Endometrial microvascular endothelial cells (primary cell): ENCODE measurements around the gene C9orf43. TPM values are rescaled to one million over a fixed set of nuclear protein-coding genes. Genes with fewer than 3 reads are reported as not detected.
"Not testable (repeated sequence)": the region's sequence is repeated elsewhere in the genome, so short reads cannot be mapped to it uniquely, and the experiment has no call there.

Source experiments
- in situ Hi-C: cut with HindIII; loops from 2 replicates; pipeline ENCODE4 v1.10.0; 2017; ENCODE audit warnings: low sequenced_read_pairs, low pct_unique_long_range_greater_than_20kb; ENCODE audit errors: inconsistent ontology term
- total RNA-seq: library from RNA; depleted of rRNA; stranded (reverse); fragments of >200 nt; gene quantifications from one replicate; pipeline ENCODE4 v1.2.3, GENCODE V29; 2015; ENCODE audit errors: inconsistent ontology term

C9orf43 gene
- total RNA-seq, 1 donor from 2014 or later: 0.09 TPM

DNA sequence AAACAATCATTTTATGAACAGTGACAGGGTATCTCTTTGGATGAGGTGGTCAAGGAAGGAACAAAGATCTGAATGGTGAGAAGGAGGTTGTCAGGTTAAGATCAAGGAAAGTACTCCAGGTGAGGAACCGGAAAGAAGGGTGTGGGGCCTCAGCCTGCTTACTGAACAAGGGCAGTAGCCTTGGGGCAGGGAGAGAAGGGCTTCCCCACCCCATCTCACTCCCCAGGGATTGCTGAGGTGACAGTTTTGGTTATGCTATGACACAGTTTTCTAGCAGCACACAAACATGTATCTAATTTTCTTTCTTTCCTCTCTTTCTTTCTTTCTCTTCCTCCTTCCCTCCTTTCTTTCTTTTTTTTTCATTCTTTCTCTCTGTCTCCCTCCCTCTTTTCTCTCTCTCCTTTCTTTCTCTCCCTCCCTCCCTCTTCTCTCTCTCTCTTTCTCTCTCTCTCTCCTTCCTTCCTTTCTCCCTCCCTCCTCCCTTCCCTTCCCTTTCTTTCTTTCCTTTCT is 29.6 kb upstream of the C9orf43 start:
- in situ Hi-C loops: no loop called here

DNA sequence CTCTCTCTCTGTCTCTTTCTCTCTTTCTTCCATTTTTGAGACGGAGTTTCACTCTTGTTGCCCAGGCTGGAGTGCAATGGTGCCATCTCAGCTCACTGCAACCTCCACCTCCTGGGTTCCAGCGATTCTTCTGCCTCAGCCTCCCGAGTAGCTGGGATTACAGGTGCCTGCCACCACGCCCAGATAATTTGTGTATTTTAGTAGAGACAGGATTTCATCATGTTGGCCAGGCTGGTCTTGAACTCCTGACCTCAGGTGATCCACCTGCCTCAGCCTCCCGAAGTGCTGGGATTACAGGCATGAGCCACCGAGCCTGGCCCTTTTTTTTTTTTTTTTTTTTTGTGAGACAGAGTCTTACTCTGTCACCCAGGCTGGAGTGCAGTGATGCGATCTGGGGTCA is 29.1 kb upstream of the C9orf43 start:
- in situ Hi-C loops: not testable (repeated sequence)

DNA sequence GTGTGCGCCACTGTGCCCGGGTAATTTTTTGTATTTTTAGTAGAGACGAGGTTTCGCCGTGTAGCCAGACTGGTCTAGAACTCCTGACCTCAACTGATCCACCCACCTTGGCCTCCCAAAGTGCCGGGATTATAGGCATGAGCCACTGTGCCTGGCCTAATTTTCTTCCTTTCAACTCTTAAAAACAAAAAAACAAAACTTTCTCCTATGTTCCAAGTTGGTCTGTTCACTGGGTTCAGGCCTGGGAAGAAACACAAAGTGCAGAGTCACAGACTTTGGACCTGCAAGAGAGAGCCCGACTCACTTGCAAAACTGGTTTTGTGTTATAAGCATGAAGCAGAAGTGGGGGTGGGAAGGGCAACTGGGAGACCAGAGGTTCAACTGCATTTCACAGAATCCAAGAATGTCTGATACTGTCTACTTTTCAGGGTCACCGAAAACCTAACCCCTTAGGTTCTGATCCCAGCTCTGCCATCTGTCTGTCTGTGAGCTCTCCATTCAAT is 28.6 kb upstream of the C9orf43 start:
- in situ Hi-C loops: no loop called here

DNA sequence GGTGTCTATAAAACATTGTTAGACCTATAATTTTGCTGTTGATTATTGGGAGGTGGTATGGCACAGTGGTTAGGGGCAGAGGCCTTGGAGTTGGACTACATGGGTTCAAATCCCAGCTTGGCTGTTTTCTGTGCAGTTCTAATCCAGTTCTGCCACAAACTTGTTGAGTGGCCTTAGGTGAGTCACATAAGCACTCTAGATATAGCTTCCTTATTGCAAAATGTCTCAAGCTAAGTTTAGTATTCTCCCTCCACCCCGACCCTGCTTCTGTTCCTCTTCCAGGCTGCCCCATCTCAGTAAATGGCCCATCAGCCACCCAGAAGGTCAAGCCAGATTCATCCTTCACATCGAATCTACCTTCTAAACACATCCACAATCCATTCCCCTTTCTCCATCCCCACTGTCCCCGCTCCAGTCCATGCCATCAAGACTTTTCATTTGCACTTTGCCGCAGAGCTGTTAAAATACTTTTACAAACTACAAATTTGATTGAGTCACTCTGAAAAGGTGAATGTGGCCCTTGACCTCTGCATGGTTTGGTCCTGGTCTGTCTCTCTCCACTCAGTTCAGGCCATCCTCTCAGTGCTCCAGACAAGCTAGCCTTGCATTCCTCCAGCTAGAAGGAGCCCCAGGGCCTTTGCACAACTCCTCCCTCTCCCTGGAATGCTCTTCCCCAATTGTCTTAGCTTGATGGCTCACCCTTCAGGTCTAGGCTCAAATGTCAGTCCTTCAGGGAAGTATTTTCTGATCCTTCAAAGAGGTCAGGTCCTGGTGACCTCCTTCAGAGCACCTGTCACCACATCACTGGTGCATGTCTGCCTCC is 23.8 kb upstream of the C9orf43 start:
- in situ Hi-C loops: no loop called here

DNA sequence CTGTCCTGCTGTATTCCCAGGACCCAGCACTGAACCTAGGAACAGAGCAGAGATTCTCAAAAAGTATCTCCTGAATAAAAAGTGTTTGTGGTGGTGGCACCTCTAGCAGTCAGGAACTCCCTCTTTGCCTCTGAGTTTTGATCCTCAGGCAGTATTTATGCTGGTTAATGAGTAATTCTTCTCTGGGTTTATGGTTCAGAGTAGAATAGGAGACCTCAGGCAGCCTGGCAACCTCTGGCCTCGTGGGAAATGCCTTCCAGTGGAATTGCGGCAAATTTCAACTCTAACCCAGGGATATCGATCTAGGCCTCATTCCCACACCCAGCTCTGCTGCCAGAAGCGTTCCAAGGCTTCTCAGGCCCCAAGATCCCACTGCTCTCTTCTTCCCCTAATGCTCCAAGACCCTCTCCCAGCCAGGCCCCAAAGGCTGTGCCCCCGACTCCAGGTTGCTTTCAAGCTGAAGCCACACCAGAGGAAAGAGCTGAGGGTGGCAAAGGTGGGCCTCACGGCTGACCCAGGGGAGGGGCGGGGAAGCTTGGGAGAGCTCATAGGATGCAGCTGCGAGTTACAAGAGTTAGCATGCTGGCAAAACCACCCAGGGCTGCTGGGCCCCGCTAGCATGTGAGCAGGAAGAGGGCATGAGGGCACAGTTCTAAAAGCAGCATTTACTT is 22.9 kb upstream of the C9orf43 start:
- in situ Hi-C loops: no loop called here

DNA sequence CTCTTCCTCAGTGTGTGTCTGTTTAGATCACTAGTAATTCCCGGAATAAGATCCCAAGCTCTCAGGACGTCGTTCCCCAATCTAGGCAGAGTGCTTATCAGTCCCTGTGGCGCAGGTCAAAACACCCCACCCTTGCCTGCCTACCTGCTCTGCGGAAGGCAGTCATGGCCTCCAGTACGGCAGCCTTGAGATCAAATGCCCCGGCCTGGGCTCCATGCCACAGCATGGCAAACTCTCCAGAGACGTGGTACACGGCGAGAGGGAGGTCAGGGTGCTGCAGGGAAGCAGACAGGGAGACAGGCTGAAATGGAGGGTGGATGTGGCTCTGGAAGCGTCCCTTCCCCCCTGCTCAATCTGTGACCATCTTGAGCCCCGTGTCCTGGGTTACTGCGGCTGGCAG is 21.7 kb upstream of the C9orf43 start:
- in situ Hi-C loops: no loop called here

DNA sequence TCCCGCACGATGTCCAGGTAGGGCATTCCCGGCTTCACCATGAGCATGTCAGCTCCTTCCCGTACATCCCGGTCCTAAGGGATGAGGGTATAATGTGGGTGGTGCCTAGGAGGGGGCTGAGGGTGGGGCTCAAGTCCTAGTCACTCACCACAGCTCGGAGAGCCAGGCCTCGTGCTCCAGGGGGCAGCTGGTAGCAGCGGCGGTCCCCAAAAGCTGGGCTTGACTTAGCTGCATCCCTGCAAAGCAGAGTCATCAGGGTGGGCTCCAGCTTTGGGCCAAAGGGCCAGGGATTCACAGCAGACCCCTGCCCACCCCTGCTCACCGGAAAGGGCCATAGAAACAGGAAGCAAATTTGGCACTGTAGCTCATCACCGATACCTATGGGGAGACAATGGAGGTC is 21.1 kb upstream of the C9orf43 start:
- in situ Hi-C loops: no loop called here

DNA sequence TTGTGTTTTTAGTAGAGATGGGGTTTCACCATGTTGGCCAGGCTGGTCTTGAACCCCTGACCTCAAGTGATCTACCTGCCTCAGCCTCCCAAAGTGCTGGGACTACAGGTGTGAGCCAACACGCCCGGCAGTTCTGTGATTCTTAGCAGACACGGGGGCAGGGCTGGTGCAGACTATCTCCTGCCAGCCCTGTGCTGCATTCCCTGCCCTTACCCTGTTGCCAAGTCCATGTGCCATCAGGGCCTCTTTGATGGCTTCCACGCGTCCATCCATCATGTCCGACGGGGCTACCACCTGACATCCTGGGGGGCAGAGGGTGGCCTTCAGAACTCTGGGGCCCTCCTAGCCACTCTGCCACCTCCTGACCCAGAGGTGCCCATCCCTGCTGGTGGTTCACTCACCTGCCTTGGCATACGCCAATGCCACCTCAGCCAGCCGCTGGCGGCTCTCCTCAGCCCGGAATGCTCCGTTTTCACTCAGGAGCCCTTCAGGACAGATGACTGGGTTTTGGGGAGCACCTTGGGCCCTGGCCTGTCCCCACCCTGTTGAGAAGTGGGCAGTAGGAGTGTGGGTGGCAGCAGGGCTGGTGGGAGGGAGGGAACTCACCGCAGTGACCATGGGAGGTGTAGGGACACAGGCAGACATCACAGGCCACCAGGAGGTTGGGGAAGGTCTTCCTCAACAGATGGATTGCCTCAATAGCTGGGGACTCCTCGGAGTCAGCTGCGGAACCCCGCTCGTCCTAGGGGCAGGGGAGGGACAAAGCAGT is 20.2 kb upstream of the C9orf43 start:
- in situ Hi-C loops: no loop called here

DNA sequence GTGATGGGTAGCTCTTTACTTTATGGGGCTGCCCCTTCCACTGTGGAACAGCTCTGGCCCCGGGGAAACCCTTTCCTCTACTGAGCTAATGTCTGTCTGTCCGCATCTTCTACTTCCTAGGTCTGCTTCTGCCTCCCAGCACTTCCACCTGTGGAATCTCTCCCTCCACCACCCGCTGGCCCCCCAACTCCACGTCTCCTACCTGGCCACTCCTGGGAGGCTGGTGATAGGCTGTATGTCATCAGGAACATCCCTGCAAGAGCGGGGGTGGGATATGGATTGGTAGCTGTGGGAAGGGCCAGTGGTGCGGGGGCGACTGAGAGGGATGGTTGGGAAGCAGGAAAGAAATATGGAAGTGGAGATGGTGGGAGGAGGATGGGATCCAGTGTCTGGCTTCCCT is 18.6 kb upstream of the C9orf43 start:
- in situ Hi-C loops: no loop called here

DNA sequence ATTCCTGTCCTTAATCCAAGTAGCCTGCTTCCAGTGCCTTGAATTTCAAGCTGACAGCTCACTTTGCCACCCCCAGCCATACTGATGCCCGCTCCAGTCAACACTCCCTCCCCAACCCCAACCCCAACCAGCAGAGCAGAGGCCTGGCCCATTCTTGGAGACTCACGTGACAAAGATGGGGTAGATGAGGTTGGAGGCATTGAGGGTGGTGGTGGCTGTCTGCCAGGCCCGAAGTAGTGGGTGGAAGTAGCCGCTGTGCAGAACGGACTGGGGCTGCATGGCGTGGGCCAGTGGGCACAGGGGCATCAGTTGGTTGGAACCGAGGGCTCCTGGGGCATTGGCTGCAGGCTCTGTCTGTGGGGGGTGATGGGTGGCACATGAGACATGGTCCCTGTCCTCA is 17.3 kb upstream of the C9orf43 start:
- in situ Hi-C loops: no loop called here

DNA sequence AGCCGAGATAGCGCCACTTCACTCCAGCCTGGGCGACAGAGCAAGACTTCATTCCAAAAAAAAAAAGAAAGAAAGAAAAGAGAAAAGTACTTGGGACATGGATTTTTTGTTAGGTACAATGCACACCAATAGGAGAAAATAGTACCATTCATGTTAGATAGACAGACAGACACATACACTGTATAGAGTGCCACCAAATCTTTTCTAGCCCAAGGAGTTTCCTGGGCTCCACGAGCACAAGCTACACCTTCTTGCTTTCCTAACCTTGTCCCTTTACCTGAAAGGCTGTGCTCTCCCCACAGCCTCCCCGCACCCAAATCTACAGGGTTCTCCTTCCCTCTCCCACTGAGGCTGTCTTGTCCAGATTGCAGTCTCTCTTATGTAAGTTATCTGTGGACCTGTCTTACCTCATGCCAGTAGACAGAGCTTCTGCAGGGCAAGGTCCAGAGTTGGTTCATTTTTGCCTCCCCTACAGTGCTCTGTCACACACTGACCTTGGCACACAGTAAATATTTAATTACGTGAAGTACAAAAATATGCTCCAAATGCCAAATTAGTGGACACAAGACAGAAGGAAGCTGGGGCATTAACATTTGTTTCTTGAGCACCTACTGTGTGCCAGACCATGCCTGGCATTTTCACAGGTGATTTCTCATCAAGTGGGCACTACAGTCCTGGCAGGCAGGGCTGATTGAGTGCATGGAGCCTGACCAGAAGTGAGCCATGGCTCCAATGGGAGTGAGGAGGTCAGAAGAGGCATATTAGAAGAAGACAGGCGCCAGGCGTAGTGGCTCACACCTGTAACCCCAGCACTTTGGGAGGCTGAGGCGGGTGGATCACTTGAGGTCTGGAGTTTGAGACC is 15.3 kb upstream of the C9orf43 start:
- in situ Hi-C loops: no loop called here

DNA sequence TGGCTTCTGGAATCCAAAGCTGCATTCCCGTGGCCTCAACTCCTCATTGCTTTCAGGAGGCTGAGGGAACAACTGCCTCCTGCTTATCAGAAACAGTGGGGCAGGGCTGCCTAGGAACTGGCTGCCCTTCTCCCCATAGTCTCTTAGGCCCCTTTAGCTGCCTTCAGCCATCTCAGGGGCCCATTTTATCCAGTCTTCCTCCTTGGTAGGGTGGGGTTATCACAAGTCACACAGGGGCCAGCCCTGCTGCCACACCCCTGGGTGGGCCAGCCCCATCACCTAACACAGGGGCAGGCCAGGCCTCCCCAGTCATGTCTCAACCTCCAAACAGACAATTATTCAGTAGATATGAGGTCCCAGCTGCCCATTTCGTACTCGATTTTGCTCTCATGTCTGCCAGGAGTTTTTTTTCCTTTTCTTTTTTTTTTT is 13.3 kb upstream of the C9orf43 start:
- in situ Hi-C loops: no loop called here

DNA sequence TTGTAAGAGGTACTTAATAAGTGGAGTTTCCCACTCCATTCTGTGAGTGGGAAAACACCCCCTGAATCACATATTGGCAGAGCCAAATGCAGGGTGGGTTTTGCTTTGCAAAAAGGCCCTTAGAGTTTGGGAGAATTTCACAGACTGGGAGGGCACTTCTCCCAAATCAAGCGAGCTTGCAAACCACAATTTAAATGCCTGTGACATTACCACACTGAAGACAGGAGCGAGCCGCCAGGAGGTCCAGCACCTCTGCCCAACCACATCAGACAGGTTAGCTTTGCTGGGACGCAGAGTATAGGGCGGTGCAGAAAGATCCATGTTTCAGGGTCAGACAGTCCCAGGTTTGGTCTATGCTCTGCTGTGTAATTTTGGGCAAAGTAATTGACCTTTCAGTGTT is 11.8 kb upstream of the C9orf43 start:
- in situ Hi-C loops: no loop called here

DNA sequence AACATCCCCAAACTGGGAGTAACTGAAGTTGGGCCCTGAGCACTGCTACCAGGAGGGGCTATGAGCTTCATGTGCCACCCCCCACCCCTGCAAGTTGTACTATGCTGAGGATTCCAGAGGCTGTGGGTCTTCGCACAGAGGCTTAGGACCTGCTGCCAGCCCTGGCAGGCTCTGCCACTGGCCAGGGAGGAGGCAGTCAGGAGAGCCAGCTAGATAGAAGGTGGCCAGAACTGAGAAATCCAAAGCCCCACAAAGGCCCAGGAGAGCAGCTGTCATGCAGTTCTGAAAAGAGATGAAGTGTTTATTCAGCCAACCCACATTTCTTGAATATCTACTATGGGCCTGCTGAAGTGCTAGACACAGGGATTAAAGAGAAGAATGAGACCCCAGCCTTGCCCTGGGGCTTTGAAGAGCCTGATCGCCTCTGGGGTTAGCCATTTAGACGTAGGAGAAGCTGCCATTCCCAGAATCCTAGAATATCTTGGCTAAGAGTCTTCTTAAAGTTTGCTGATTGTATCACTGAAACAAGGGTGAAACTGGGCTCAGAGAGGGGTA is 10.8 kb upstream of the C9orf43 start:
- in situ Hi-C loops: no loop called here

DNA sequence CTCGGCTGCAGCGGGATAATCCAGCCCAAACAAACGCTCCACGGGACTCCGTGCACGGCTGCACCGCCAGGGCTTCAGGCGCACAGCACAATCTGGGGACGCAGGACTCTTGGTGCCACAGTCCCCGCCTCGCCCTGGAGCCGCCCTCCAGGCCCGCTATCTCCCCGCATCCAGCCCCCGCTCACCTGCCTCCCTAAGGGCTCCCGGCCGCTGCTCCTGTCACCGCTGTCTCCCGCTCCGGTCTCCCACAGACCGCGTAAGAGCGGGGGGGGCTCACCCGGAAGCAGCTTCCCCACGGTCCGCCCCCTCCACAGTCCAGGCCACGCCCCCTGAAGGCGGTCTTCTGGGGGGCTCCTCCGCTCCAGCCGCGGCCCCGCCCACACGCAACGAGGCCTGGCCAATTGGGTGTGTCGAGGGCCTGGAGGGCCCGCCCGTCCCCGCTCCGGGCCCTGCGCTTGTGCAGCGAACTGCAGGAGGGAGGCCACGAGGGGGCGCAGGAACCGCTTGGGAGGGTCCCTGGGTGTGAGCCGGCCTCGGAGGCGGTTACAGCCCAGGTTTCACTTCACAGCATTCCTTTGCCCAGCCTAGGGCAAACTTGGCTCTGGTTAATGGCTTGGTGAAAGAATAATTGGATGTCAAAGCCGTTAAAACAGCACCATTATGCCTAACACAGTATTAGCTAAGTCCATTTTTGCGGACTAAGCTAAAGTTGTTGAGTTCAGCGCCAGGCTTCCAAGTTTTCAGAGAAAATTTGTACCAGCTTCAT is 9.3 kb upstream of the C9orf43 start, which contains the start of gene ALAD:
TSS of gene ALAD (minus strand) at position 258 of the 766 bp plus-strand sequence. CDS start 7,725 bp downstream, outside the sequence.
- in situ Hi-C loops: no loop called here

DNA sequence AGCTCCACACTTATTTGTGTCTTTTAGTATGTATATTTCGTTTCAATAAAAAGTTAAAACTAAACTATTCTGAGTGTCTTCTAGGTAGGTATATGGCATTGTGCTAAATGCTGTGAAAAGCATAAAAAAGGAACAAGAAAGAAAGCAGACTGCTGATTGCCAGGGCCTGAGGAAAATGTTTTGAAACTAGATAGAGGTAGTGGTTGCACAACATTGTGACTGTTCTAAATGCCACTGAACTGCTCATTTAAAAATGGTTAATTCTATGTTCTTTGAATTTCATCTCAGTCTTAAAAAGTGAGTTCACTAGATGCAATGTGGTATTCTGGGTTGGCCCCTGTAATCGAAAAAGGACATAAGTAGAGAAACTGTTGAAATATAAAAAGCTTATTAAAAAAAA is 6.9 kb upstream of the C9orf43 start:
- in situ Hi-C loops: no loop called here

DNA sequence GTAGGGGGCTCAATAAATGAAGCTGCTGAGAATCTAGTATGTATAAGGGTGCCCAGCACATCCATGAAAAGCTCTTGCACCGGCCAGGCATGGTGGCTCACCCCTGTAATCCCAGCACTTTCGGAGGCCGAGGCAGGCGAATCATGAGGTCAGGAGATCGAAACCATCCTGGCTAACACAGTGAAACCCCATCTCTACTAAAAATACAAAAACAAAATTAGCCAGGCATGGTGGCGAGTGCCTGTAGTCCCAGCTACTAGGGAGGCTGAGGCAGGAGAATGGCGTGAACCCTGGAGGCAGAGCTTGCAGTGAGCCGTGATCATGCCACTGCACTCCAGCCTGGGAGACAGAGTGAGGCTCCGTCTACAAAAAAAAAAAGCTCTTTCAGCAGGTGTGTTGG is 4.2 kb upstream of the C9orf43 start:
- in situ Hi-C loops: not testable (repeated sequence)
